Ramos (cell line): ENCODE measurements around the gene MAP3K21.

ENCODE experiments used
- in situ Hi-C: fragments of 300-500 bp; cut with MboI; formaldehyde crosslinking; loops from one replicate; pipeline ENCODE4 v1.14.3; 2022; ENCODE audit warnings: low sequenced_read_pairs; ENCODE audit not compliant: unreplicated experiment

MAP3K21 gene

GRCh38 chr1:233357595-233358397, 30.3 kb downstream of the MAP3K21 start:
- in situ Hi-C loops, result no loop called here

- in situ Hi-C loops, result no loop called here
These were observed 31.9 kb downstream of the MAP3K21 start for GRCh38 chr1:233359431-233359830.

- in situ Hi-C loops, result no loop called here
These were observed 32.4 kb downstream of the MAP3K21 start for GRCh38 chr1:233359905-233360304.

GRCh38 chr1:233360525-233361102, 33.1 kb downstream of the MAP3K21 start:
- in situ Hi-C loops, result no loop called here

- in situ Hi-C loops, result no loop called here
These were observed 34.4 kb downstream of the MAP3K21 start for GRCh38 chr1:233361876-233362275.

GRCh38 chr1:233362743-233363142, 35.2 kb downstream of the MAP3K21 start:
- in situ Hi-C loops, result no loop called here

- in situ Hi-C loops, result no loop called here
These were observed 36.5 kb downstream of the MAP3K21 start for GRCh38 chr1:233364026-233364425.

- in situ Hi-C loops, result no loop called here
These were observed 37.4 kb downstream of the MAP3K21 start for GRCh38 chr1:233364695-233365539.

GRCh38 chr1:233366575-233366974, 39.1 kb downstream of the MAP3K21 start:
- in situ Hi-C loops, result no loop called here

- in situ Hi-C loops, result no loop called here
These were observed 39.7 kb downstream of the MAP3K21 start for GRCh38 chr1:233367057-233367803.

- in situ Hi-C loops, result no loop called here
These were observed 40.7 kb downstream of the MAP3K21 start for GRCh38 chr1:233368106-233368788.

GRCh38 chr1:233368789-233369130, 41.2 kb downstream of the MAP3K21 start:
- in situ Hi-C loops, result no loop called here

- in situ Hi-C loops, result no loop called here
These were observed 44.9 kb downstream of the MAP3K21 start for GRCh38 chr1:233372218-233373120.

- in situ Hi-C loops, result no loop called here
These were observed 45.7 kb downstream of the MAP3K21 start for GRCh38 chr1:233373226-233373625.

- in situ Hi-C loops, result no loop called here
These were observed 48.1 kb downstream of the MAP3K21 start for GRCh38 chr1:233375653-233376052.

- in situ Hi-C loops, result no loop called here
These were observed 49.0 kb downstream of the MAP3K21 start for GRCh38 chr1:233376382-233377110.

- in situ Hi-C loops, result no loop called here
These were observed 52.4 kb downstream of the MAP3K21 start for GRCh38 chr1:233379869-233380438.

GRCh38 chr1:233381806-233382205, 54.3 kb downstream of the MAP3K21 start:
- in situ Hi-C loops, result no loop called here
